ENCODE data around the gene SORCS2.
"Not testable (repeated sequence)": the region's sequence is repeated elsewhere in the genome, so short reads cannot be mapped to it uniquely, and the experiment has no call there.

The SORCS2 gene

GRCh38 chr4:7213807-7214206 lies 21.5 kb downstream of the SORCS2 start:
- FAIRE-seq (no peak), DNase-seq (ENCODE audit: extremely low spot score, insufficient read length, low read depth) (no peak)

- FAIRE-seq (no peak), DNase-seq (ENCODE audit: extremely low spot score, insufficient read length, low read depth) (no peak)
These were observed 22.0 kb downstream of the SORCS2 start for GRCh38 chr4:7214359-7214758.

GRCh38 chr4:7215187-7215586 lies 22.8 kb downstream of the SORCS2 start:
- DNase-seq (ENCODE audit: extremely low spot score, insufficient read length, low read depth); FAIRE-seq: not testable (repeated sequence)

- DNase-seq (ENCODE audit: extremely low spot score, insufficient read length, low read depth) (no peak), FAIRE-seq (no peak)
These were observed 24.7 kb downstream of the SORCS2 start for GRCh38 chr4:7217039-7217438.

- no peak for DNase-seq (ENCODE audit: extremely low spot score, insufficient read length, low read depth)
These were observed 25.4 kb downstream of the SORCS2 start for GRCh38 chr4:7217474-7218321.

GRCh38 chr4:7218686-7219085 lies 26.3 kb downstream of the SORCS2 start:
- FAIRE-seq = no peak

More at GRCh38 chr4:7217474-7218321, 25.4 kb downstream of the SORCS2 start:
- no peak for FAIRE-seq

GRCh38 chr4:7222521-7222920 lies 30.2 kb downstream of the SORCS2 start:
- no peak for FAIRE-seq
- no peak for DNase-seq (ENCODE audit: extremely low spot score, insufficient read length, low read depth)

More at GRCh38 chr4:7218686-7219085, 26.3 kb downstream of the SORCS2 start:
- no peak for DNase-seq (ENCODE audit: extremely low spot score, insufficient read length, low read depth)

GRCh38 chr4:7223541-7223940 lies 31.2 kb downstream of the SORCS2 start:
- no peak for DNase-seq (ENCODE audit: extremely low spot score, insufficient read length, low read depth)

GRCh38 chr4:7224001-7224400 lies 31.7 kb downstream of the SORCS2 start:
- FAIRE-seq (no peak), DNase-seq (ENCODE audit: extremely low spot score, insufficient read length, low read depth) (no peak)

More at GRCh38 chr4:7223541-7223940, 31.2 kb downstream of the SORCS2 start:
- FAIRE-seq = no peak

GRCh38 chr4:7224878-7225533 lies 32.7 kb downstream of the SORCS2 start:
- FAIRE-seq (no peak), DNase-seq (ENCODE audit: extremely low spot score, insufficient read length, low read depth) (no peak)

- DNase-seq (ENCODE audit: extremely low spot score, insufficient read length, low read depth) (no peak), FAIRE-seq (no peak)
These were observed 34.1 kb downstream of the SORCS2 start for GRCh38 chr4:7226439-7226838.

GRCh38 chr4:7227008-7227407 lies 34.7 kb downstream of the SORCS2 start:
- DNase-seq (ENCODE audit: extremely low spot score, insufficient read length, low read depth) (no peak), FAIRE-seq (no peak)

- no peak for DNase-seq (ENCODE audit: extremely low spot score, insufficient read length, low read depth)
- no peak for FAIRE-seq
These were observed 36.4 kb downstream of the SORCS2 start for GRCh38 chr4:7228734-7229133.

- FAIRE-seq (no peak), DNase-seq (ENCODE audit: extremely low spot score, insufficient read length, low read depth) (no peak)
These were observed 39.8 kb downstream of the SORCS2 start for GRCh38 chr4:7232061-7232650.

GRCh38 chr4:7233006-7233580 lies 40.8 kb downstream of the SORCS2 start:
- FAIRE-seq = no peak
- no peak for DNase-seq (ENCODE audit: extremely low spot score, insufficient read length, low read depth)

GRCh38 chr4:7233601-7234000 lies 41.3 kb downstream of the SORCS2 start:
- DNase-seq (ENCODE audit: extremely low spot score, insufficient read length, low read depth) (no peak), FAIRE-seq (no peak)

- FAIRE-seq (no peak), DNase-seq (ENCODE audit: extremely low spot score, insufficient read length, low read depth) (no peak)
These were observed 42.2 kb downstream of the SORCS2 start for GRCh38 chr4:7234355-7235029.

GRCh38 chr4:7235030-7235380 lies 42.7 kb downstream of the SORCS2 start:
- FAIRE-seq (no peak), DNase-seq (ENCODE audit: extremely low spot score, insufficient read length, low read depth) (no peak)

- DNase-seq (ENCODE audit: extremely low spot score, insufficient read length, low read depth) (no peak), FAIRE-seq (no peak)
These were observed 44.5 kb downstream of the SORCS2 start for GRCh38 chr4:7236847-7237246.

- DNase-seq (ENCODE audit: extremely low spot score, insufficient read length, low read depth) (no peak), FAIRE-seq (no peak)
These were observed 45.5 kb downstream of the SORCS2 start for GRCh38 chr4:7237873-7238272.
